Measurements from ENCODE around the gene SETSIP. TPM values are rescaled to one million over a fixed set of nuclear protein-coding genes. Genes with fewer than 3 reads are reported as not detected.
A peak's percentile ranks its signal among the peaks of the same experiment; 100 is the strongest.

Gene SETSIP
- total and polyA plus RNA-seq, 8 donors, result not detected

DNA sequence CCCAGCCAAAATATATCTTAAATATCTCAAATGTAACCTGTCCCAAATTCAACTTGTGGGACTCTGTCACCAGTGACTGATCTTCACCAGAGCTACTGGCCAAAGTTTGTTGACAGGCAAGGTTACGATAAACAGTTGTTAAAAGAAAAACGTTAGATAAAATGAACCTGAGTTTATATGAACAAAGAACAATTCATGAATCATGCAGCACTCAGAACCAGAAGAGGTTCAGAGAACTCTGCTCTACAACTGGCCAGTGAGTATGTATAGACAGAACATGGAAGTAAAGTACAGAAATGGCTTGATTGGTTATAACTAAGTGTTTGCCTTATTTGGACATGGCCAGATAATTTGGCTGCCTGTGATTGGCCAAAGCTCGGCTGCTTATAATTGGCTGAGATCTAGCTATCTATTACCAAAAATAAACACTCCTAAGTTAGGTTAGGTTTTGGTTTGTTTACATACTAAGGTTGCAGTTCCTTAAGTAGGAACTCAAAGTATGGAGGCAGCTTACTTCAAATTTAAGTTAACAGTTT, 30.4 kb upstream of the SETSIP start:
- DNase-seq (no peak), ATAC-seq (no peak), FAIRE-seq (no peak)
- no peak overlapping the region for H3K4me3 ChIP-seq
- H3K4me1 ChIP-seq, result no peaks in the 10 kb centered on the region
- H3K27ac ChIP-seq, result no peak overlapping the region
- H3K9me3 ChIP-seq, result no peaks in the 10 kb centered on the region
- TF ChIP-seq CTCF (IDR thresholded peaks at IDR 0.05), result no peak
- no peaks in the 10 kb centered on the region for H3K27me3 ChIP-seq
- H3K36me3 ChIP-seq, result no peaks in the 10 kb centered on the region
- 79 to 80% methylated on average over 3 of the region's 3 CpGs for WGBS, 2 donors
- intact Hi-C loops (cut with DNase I), result no loop called here

GRCh38 chr1:92096317-92096716, 21.1 kb upstream of the SETSIP start:
- TF ChIP-seq CTCF (IDR thresholded peaks at IDR 0.05), result no peak
- peak in 2 of 4 donors; percentile 14 for ATAC-seq
- no peak for DNase-seq
- Histone ChIP-seq H3K27me3 (no peaks in the 10 kb centered on the region), H3K27ac (no peak overlapping the region), H3K36me3 (no peaks in the 10 kb centered on the region), H3K9me3 (no peaks in the 10 kb centered on the region), H3K4me3 (no peak overlapping the region), H3K4me1 (no peaks in the 10 kb centered on the region)
- no peak for FAIRE-seq
- intact Hi-C loops (cut with DNase I), result no loop called here

DNA sequence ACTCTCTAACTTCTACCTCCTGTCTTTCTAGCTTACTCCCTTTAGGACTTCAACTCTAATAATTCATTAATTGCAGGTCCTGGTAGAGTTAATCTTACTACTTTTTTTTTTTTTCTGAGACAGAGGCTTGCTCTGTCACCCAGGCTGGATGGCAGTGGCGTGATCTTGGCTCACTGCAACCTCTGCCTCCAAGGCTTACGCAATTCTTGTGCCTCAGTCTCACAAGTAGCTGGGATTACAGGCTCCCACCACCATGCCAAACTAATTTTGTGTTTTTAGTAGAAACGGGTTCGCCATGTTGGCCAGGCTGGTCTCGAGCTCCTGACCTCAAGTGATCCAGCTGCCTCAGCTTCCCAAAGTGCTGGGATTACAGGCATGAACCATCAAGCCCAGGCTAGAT, 20.7 kb upstream of the SETSIP start:
- FAIRE-seq (no peak), DNase-seq (no peak), ATAC-seq (no peak)
- TF ChIP-seq CTCF (IDR thresholded peaks at IDR 0.05), result no peak
- Histone ChIP-seq H3K27ac (no peak overlapping the region), H3K4me1 (no peaks in the 10 kb centered on the region), H3K4me3 (no peak overlapping the region), H3K36me3 (no peaks in the 10 kb centered on the region), H3K27me3 (no peaks in the 10 kb centered on the region), H3K9me3 (no peaks in the 10 kb centered on the region)
- 93 to 95% methylated on average over 5 of the region's 5 CpGs for WGBS, 2 donors
- intact Hi-C loops (cut with DNase I), result no loop called here

GRCh38 chr1:92094595-92094994, 19.4 kb upstream of the SETSIP start:
- no peak for ATAC-seq
- H3K27ac ChIP-seq, result no peak overlapping the region
- 89 to 92% methylated on average over 1 of the region's 1 CpG for WGBS, 2 donors
- no peak for DNase-seq
- H3K36me3 ChIP-seq, result no peaks in the 10 kb centered on the region
- no peaks in the 10 kb centered on the region for H3K4me1 ChIP-seq
- no peak for FAIRE-seq
- H3K9me3 ChIP-seq, result no peaks in the 10 kb centered on the region
- no peak overlapping the region for H3K4me3 ChIP-seq
- no peaks in the 10 kb centered on the region for H3K27me3 ChIP-seq
- TF ChIP-seq CTCF (IDR thresholded peaks at IDR 0.05), result no peak
- intact Hi-C loops (cut with DNase I), result no loop called here

DNA sequence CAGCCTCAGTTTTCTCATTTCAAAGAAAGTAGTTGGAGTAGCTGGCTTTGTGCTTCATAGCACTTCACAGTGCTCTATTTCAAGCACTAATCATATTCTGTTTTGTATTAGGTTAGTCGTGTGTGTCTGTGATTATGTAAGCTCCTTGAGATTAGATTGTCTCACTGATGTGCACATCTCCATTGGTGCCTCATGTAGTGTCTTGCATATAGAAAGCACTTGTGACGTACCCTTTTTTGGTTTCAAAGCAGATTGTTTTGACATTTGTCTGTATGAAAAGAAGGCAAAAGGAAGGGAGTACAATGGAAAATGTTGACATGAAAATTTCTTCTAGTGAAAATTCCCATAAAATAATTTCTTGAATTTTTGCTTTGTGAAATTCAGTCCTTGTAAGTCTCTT, 18.9 kb upstream of the SETSIP start:
- TF ChIP-seq CTCF (IDR thresholded peaks at IDR 0.05), result no peak
- FAIRE-seq (no peak), ATAC-seq (no peak), DNase-seq (no peak)
- Histone ChIP-seq H3K9me3 (no peaks in the 10 kb centered on the region), H3K4me1 (no peaks in the 10 kb centered on the region), H3K27me3 (no peaks in the 10 kb centered on the region), H3K27ac (no peak overlapping the region), H3K4me3 (no peak overlapping the region), H3K36me3 (no peaks in the 10 kb centered on the region)
- intact Hi-C loops (cut with DNase I), result no loop called here
- 67 to 84% methylated on average over 2 of the region's 2 CpGs for WGBS, 2 donors

All from pancreas (tissue), 10 donors.